Caco-2 (cell line): ENCODE measurements around the gene ATP6V0D1. TPM values are rescaled to one million over a fixed set of nuclear protein-coding genes. Genes with fewer than 3 reads are reported as not detected.
A peak's percentile ranks its signal among the peaks of the same experiment; 100 is the strongest.

Experiments
- BruUV-seq: library from RNA; stranded (reverse); fragments of 400-500 nt; replicated peaks from 2 replicates; lab custom pipeline; 2021; lab: Mats Ljungman, UMichigan
- CTCF ChIA-PET: fragments of 300-600 bp; sonication (Branson Sonifier 250); formaldehyde crosslinking; loops from one replicate; lab custom pipeline; 2022; ENCODE audit warnings: antibody characterized with exemption; lab: Charles Lee
- POLR2A ChIA-PET: fragments of 300-600 bp; sonication (Branson Sonifier 250); formaldehyde crosslinking; loops from one replicate; lab custom pipeline; 2022; ENCODE audit warnings: antibody characterized with exemption; lab: Charles Lee
- DNase-seq, 2 experiments: peaks; one replicate each; pipeline versions ENCODE4 v3.0.0 to v3.0.0-alpha.2; 2020 to 2022
- H3K27me3 ChIP-seq: replicated peaks from 2 replicates; pipeline ENCODE4 v1.6.0; 2011; ENCODE audit warnings: low read length; ENCODE audit not compliant: control insufficient read depth, insufficient read depth
- H3K36me3 ChIP-seq: 2 replicates; pipeline ENCODE4 v1.5.1; 2011; ENCODE audit warnings: low read length; ENCODE audit not compliant: control insufficient read depth, insufficient read depth
- H3K4me1 ChIP-seq: fragments of 250-450 bp; sonication (Bioruptor Pico); 2 replicates; pipeline ENCODE4 v1.5.1; 2020; ENCODE audit warnings: mild to moderate bottlenecking
- H3K4me3 ChIP-seq: 2 replicates; pipeline ENCODE4 v1.5.1; 2011; ENCODE audit warnings: low read depth, mild to moderate bottlenecking, control low read depth, low read length
- H3K9me3 ChIP-seq: fragments of 250-450 bp; sonication (Bioruptor Pico); 2 replicates; pipeline ENCODE4 v1.5.1; 2020; ENCODE audit warnings: mild to moderate bottlenecking, moderate library complexity
- H3K27ac Mint-ChIP-seq: one replicate; pipeline ENCODE4 v1.8.0; 2022; ENCODE audit warnings: mixed read lengths; ENCODE audit not compliant: unreplicated experiment
- H3K27me3 Mint-ChIP-seq: one replicate; pipeline ENCODE4 v1.8.0; 2022; ENCODE audit warnings: mixed read lengths; ENCODE audit not compliant: insufficient read depth, unreplicated experiment
- H3K36me3 Mint-ChIP-seq: one replicate; pipeline ENCODE4 v1.8.0; 2022; ENCODE audit warnings: mild to moderate bottlenecking, mixed read lengths; ENCODE audit not compliant: insufficient read depth, unreplicated experiment
- H3K4me1 Mint-ChIP-seq: one replicate; pipeline ENCODE4 v1.8.0; 2022; ENCODE audit warnings: low read depth, mixed read lengths; ENCODE audit not compliant: unreplicated experiment
- H3K4me3 Mint-ChIP-seq: one replicate; pipeline ENCODE4 v1.8.0; 2022; ENCODE audit warnings: mild to moderate bottlenecking, moderate library complexity, mixed read lengths; ENCODE audit not compliant: unreplicated experiment
- H3K9me3 Mint-ChIP-seq: one replicate; pipeline ENCODE4 v1.8.0; 2022; ENCODE audit warnings: mixed read lengths; ENCODE audit not compliant: unreplicated experiment
- intact Hi-C: fragments of 100-400 bp; cut with micrococcal nuclease; formaldehyde crosslinking; loops from one replicate; pipeline ENCODE4 v1.10.0; 2022; ENCODE audit not compliant: unreplicated experiment
- total RNA-seq: library from RNA; stranded (reverse); gene quantifications from 2 replicates; pipeline ENCODE4 v1.2.3, GENCODE V29; 2022
- TF ChIP-seq, protein P1 (sequence below), 2 experiments: fragments of 200-600 bp in 1 of 2; IDR thresholded peaks; 1 replicate in 1 of 2; 2 replicates in 1 of 2; pipeline versions ENCODE4 v1.5.1 to v1.8.0; 2011 to 2022; ENCODE audit warnings: antibody characterized with exemption in 1 of 2, control low read depth in 1 of 2, inconsistent platforms in 1 of 2, low read depth in 1 of 2, low read length in 1 of 2, mild to moderate bottlenecking in 1 of 2, moderate library complexity in 1 of 2; ENCODE audit not compliant: insufficient read depth in 1 of 2, severe bottlenecking in 1 of 2, unreplicated experiment in 1 of 2

The ATP6V0D1 gene
- total RNA-seq, 1 experiment from 2014 or later: 110 TPM

GRCh38 chr16:67413978-67414911 is 66.7 kb downstream of the ATP6V0D1 start:
- Histone ChIP-seq H3K4me3 (no peak overlapping the region), H3K36me3 (no peaks in the 10 kb centered on the region), H3K27me3 (no peaks in the 10 kb centered on the region), H3K9me3 (no peaks in the 10 kb centered on the region), H3K4me1 (peaks cover 42% of the 10 kb centered on the region)
- ChIA-PET POLR2A (no interaction called here), CTCF (interaction anchor here (0.7 to 1.0 kb wide), 2 partner anchors 14 to 551 kb away, joined by 3 to 7 read pairs; no protein-coding TSS in a partner anchor)
- Mint-ChIP-seq H3K27me3 (no peaks in the 10 kb centered on the region), H3K9me3 (no peaks in the 10 kb centered on the region), H3K27ac (peak overlapping the region; percentile 30), H3K36me3 (no peaks in the 10 kb centered on the region), H3K4me1 (peaks cover 44% of the 10 kb centered on the region), H3K4me3 (no peak overlapping the region)
- DNase-seq: no peak
- no TSS peak for BruUV-seq
- TF ChIP-seq, protein P1, sequence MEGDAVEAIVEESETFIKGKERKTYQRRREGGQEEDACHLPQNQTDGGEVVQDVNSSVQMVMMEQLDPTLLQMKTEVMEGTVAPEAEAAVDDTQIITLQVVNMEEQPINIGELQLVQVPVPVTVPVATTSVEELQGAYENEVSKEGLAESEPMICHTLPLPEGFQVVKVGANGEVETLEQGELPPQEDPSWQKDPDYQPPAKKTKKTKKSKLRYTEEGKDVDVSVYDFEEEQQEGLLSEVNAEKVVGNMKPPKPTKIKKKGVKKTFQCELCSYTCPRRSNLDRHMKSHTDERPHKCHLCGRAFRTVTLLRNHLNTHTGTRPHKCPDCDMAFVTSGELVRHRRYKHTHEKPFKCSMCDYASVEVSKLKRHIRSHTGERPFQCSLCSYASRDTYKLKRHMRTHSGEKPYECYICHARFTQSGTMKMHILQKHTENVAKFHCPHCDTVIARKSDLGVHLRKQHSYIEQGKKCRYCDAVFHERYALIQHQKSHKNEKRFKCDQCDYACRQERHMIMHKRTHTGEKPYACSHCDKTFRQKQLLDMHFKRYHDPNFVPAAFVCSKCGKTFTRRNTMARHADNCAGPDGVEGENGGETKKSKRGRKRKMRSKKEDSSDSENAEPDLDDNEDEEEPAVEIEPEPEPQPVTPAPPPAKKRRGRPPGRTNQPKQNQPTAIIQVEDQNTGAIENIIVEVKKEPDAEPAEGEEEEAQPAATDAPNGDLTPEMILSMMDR (IDR thresholded peaks at IDR 0.05; ENCODE audit: insufficient read depth in 1 of 2, low read depth in 1 of 2, low read length in 1 of 2, severe bottlenecking in 1 of 2, unreplicated experiment in 1 of 2): no peak
- intact Hi-C loops: no loop called here

GRCh38 chr16:67412294-67412693 is 68.7 kb downstream of the ATP6V0D1 start:
- no peak overlapping the region for H3K27ac Mint-ChIP-seq
- TF ChIP-seq, protein P1 (IDR thresholded peaks at IDR 0.05; ENCODE audit: insufficient read depth in 1 of 2, low read depth in 1 of 2, low read length in 1 of 2, severe bottlenecking in 1 of 2, unreplicated experiment in 1 of 2): no peak
- intact Hi-C loops: no loop called here
- CTCF ChIA-PET: interaction anchor here (0.5 to 1.8 kb wide), 3 partner anchors 16 to 80 kb away, joined by 3 to 5 read pairs (median 5); partner anchors contain the start of gene HSD11B2
- H3K4me1 Mint-ChIP-seq: peaks cover 33% of the 10 kb centered on the region
- H3K4me3 Mint-ChIP-seq: no peak overlapping the region
- H3K9me3 ChIP-seq: no peaks in the 10 kb centered on the region
- POLR2A ChIA-PET: interaction anchor here (0.5 kb wide), 1 partner anchor 20 kb away, joined by 3 read pairs; no protein-coding TSS in a partner anchor
- no peak for DNase-seq
- H3K27me3 ChIP-seq: no peaks in the 10 kb centered on the region
- peaks cover 24% of the 10 kb centered on the region for H3K4me1 ChIP-seq
- BruUV-seq: no TSS peak
- H3K36me3 ChIP-seq: no peaks in the 10 kb centered on the region
- no peaks in the 10 kb centered on the region for H3K36me3 Mint-ChIP-seq
- H3K4me3 ChIP-seq: no peak overlapping the region
- H3K27me3 Mint-ChIP-seq: no peaks in the 10 kb centered on the region
- H3K9me3 Mint-ChIP-seq: no peaks in the 10 kb centered on the region

GRCh38 chr16:67411339-67411738 is 69.6 kb downstream of the ATP6V0D1 start:
- TF ChIP-seq, protein P1 (IDR thresholded peaks at IDR 0.05; ENCODE audit: insufficient read depth in 1 of 2, low read depth in 1 of 2, low read length in 1 of 2, severe bottlenecking in 1 of 2, unreplicated experiment in 1 of 2): no peak
- CTCF ChIA-PET: interaction anchor here (1.0 kb wide), 1 partner anchor 17 kb away, joined by 5 read pairs; no protein-coding TSS in a partner anchor
- peak overlapping the region; percentile 65 for H3K27ac Mint-ChIP-seq
- Histone ChIP-seq H3K4me1 (peaks cover 23% of the 10 kb centered on the region), H3K27me3 (no peaks in the 10 kb centered on the region), H3K4me3 (no peak overlapping the region), H3K9me3 (no peaks in the 10 kb centered on the region), H3K36me3 (no peaks in the 10 kb centered on the region)
- BruUV-seq: no TSS peak
- no peak overlapping the region for H3K4me3 Mint-ChIP-seq
- H3K4me1 Mint-ChIP-seq: peaks cover 25% of the 10 kb centered on the region
- intact Hi-C loops: no loop called here
- POLR2A ChIA-PET: interaction anchor here (0.6 kb wide), 1 partner anchor 293 kb away, joined by 5 read pairs; no protein-coding TSS in a partner anchor
- DNase-seq: peak in 1 of 2 experiments; percentile 57
- no peaks in the 10 kb centered on the region for H3K36me3 Mint-ChIP-seq
- no peaks in the 10 kb centered on the region for H3K9me3 Mint-ChIP-seq
- no peaks in the 10 kb centered on the region for H3K27me3 Mint-ChIP-seq
